Vagina (tissue), 2 donors: ENCODE results near the gene CNNM2.

ENCODE experiments used
- CTCF ChIP-seq, 3 experiments: fragments of 450-650 bp in 2 of 3; fragments of 200-600 bp in 1 of 3; sonication (generic) in 1 of 3; IDR thresholded peaks; one replicate each; pipeline ENCODE4 v1.5.1; 2017 to 2019; ENCODE audit warnings: antibody characterized with exemption in 3 of 3, mild to moderate bottlenecking in 2 of 3, moderate library complexity in 2 of 3
- POLR2A ChIP-seq, 2 donors: fragments of 450-650 bp; IDR thresholded peaks; one replicate each; pipeline ENCODE4 v1.6.1; 2017; ENCODE audit warnings: antibody characterized with exemption in 2 of 2, mild to moderate bottlenecking in 2 of 2, moderate library complexity in 2 of 2
- POLR2AphosphoS5 ChIP-seq, 2 donors: sonication (generic); formaldehyde crosslinking; IDR thresholded peaks; one replicate each; pipeline ENCODE4 v1.9.0; 2017; ENCODE audit warnings: antibody characterized with exemption in 2 of 2, mild to moderate bottlenecking in 2 of 2, low read depth in 1 of 2; ENCODE audit not compliant: insufficient read depth in 1 of 2

GRCh38 chr10:102926842-102927241, 8.7 kb downstream of the CNNM2 start:
- TF ChIP-seq POLR2A (IDR thresholded peaks at IDR 0.05) (no peak), CTCF (IDR thresholded peaks at IDR 0.05) (no peak), POLR2AphosphoS5 (IDR thresholded peaks at IDR 0.05; ENCODE audit: insufficient read depth in 1 of 2, low read depth in 1 of 2) (no peak)
